KOPT-K1 (cell line): ENCODE data around the gene SMOC2.

ENCODE experiments used
- H3K27ac ChIP-seq: fragments of 200-600 bp; sonication (generic); 2 replicates; pipeline ENCODE4 v1.5.1; 2016; ENCODE audit warnings: antibody characterized with exemption, mild to moderate bottlenecking, low read depth, low read length; ENCODE audit not compliant: poor library complexity, severe bottlenecking
- H3K36me3 ChIP-seq: fragments of 200-600 bp; sonication (generic); 2 replicates; pipeline ENCODE4 v1.5.1; 2017; ENCODE audit warnings: antibody characterized with exemption, mild to moderate bottlenecking, low read length, moderate library complexity; ENCODE audit not compliant: insufficient read depth
- H3K9me3 ChIP-seq: fragments of 200-600 bp; sonication (generic); 2 replicates; pipeline ENCODE4 v1.5.1; 2017; ENCODE audit warnings: antibody characterized with exemption, low read length, mild to moderate bottlenecking; ENCODE audit not compliant: insufficient read depth, poor library complexity, severe bottlenecking

The SMOC2 gene

DNA sequence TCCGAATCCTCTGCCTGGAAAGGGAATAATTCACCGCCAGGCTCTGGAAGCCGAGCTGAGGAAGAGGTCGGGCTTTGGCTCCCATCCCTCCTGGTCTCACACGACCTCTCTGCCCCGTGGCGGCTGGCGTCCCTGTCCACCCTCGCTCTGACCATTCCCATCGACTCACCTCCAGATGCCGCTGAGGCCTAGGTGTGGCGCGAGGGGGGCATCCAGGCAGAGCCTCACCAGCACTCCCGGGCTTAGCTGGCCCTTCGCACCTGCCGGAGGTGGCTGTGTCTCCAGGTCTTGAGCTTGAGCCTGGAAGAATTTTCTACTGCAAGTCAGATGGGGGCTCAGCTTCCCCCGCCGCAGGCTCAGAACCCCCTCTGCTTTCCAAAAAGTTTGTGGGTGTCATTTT is 28.5 kb upstream of the SMOC2 start:
- Histone ChIP-seq H3K36me3 (no peaks in the 10 kb centered on the region), H3K9me3 (peaks cover 21% of the 10 kb centered on the region), H3K27ac (no peak overlapping the region)

DNA sequence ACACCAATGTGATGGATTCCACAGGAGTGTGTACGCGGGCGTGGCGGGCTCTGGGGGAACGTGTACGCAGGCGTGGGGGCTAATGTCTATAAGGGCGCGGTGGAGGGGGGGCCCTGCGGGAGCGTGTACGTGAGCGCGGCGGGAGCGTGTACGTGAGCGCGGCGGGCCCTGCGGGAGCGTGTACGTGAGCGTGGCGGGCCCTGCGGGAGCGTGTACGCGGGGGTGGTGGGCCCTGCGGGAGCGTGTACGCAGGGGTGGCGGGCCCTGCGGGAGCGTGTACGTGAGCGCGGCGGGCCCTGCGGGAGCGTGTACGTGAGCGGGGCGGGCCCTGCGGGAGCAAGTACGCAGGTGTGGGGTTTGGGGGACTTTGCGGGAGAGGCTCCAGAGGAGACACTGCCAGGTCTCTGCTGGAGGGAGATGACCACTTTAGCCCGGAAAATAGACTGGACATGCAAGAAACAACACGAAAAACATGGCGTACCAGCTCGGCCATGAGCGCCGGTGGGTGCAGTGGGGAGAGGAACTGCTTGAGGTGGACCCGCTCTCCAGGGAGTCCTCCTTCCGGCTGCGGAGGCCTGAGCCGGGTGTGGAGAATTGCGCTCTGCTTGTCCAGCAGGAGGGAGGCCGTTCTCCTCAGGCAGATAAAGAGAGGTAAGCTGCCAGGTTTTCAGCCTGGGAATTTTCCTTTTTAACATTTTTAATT is 27.8 kb upstream of the SMOC2 start:
- H3K27ac ChIP-seq, result no peak overlapping the region
- no peaks in the 10 kb centered on the region for H3K36me3 ChIP-seq
- peaks cover 21% of the 10 kb centered on the region for H3K9me3 ChIP-seq

DNA sequence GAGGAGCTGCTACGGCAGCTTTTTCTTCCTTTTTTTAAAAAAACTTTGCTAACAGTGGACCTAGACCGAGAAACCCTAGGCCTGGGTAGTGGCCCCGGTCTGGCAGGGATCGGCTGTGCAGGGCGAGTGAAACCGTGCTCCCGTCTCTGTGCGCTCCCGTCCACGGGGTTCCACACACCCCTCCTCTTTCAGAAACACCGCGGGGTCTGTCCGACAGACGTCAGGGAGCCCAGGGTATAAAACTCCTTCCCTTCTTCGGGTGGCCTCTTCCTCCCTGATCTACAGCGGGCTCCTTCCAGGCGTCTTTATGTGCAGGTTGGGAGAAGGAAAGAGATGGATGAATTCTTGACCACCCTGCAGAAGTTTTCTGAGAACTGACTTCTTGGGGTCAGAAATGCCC is 27.1 kb upstream of the SMOC2 start:
- no peaks in the 10 kb centered on the region for H3K36me3 ChIP-seq
- no peak overlapping the region for H3K27ac ChIP-seq
- H3K9me3 ChIP-seq, result peaks cover 21% of the 10 kb centered on the region

DNA sequence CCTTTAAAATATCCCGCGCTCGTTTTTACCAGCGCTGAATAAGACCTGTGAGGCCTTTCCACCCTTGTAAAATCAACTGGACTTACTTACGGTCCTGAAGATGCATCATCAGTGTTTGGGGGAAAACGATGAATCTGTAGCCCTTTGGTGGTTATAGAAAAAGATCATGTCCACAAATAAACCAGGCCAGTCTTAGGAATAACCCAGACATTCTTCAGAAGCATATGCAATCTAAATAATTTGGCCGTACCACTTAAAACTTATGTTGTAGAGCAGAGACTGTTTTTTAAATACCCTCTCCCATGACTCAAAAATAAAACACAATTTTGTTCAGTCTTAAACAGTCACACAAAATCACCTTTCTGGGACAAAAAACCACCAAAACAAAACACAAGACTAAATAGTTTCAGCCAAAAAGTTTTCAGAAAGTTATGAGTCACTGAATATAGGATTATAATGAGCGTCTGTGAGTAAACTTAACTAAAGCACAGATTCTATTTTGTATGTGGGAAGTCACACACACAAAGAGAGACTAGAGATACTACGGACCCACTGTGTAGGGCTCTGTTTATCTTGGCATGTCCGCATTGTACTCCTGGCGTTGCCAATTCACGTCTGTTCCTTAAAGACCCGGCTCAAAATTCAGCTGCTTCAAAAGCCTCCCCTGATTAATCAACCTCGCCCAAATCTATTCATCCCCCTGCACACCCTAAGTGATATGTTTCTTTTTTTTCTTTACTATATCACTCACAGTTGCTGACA is 26.5 kb upstream of the SMOC2 start:
- Histone ChIP-seq H3K36me3 (no peaks in the 10 kb centered on the region), H3K9me3 (peaks cover 21% of the 10 kb centered on the region), H3K27ac (no peak overlapping the region)

DNA sequence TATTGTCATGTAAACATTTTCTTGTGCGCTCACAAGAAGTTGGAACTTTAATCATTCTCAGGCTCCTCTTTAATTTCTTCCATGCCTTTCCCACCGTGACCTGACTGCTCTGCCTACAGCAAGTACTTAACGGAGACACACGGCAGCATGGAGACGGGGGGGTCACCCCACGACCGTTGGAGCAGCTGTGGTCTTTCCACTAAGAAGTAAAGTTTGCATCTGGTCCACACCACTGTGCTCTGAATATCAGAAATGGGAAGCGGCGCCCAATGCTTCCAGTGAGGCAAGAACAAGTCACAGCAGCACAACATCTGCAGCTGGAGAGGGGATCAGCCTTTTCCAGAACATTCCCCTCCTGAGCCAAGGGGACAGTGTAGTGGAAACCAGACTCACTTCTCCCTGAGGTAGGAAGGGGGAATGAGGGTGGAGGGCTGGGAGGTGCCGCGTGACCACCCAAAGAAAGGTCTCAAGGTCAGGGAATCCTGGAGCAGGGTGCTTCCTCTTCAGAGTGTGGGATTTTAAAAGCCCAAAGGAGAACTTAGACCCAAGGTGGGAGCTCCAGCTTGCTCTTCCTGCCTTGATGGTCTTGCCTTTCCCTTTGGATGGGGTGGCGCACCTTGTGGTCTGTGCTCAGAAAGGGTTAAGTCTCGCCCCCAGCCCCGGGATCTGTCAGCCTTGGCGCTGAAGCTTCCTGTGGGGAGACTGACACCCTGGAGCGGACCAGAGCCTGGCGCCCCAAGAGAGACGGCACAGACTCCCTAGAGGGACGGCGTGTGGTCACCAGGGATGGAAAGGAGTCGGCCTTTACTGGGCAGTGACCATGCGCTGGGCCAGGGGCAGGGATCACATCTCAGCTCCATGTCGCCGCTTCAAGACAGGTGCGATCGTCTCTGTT is 25.6 kb upstream of the SMOC2 start:
- Histone ChIP-seq H3K36me3 (no peaks in the 10 kb centered on the region), H3K9me3 (peaks cover 21% of the 10 kb centered on the region)

DNA sequence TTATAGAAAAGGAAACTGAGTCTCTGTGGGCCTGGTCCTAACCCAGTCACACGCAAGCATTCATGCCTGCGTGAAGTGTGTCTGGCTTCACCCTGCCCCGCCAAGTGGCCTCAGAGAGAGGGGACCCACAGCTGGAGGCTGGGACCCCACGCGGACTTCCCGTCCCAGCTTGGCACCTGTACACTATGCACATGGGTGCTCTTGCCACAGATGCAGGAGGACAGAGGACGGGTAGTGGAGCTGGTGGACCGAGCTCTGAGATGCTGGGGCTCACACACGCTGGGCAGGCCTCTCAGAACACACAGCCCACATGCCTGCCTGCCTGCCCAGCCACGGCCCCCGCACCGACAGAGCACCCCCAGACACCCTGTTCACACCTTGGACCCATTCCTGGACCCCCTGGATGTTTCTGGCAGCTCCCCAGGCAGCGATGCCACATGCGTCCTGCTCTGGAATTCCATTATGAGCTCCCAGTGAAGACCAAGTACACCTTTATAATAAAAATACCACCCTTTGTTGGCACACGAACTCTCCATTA is 24.9 kb upstream of the SMOC2 start:
- Histone ChIP-seq H3K9me3 (peaks cover 21% of the 10 kb centered on the region), H3K27ac (no peak overlapping the region), H3K36me3 (no peaks in the 10 kb centered on the region)

More for the DNA sequence above, 25.6 kb upstream of the SMOC2 start:
- H3K27ac ChIP-seq, result no peak overlapping the region

DNA sequence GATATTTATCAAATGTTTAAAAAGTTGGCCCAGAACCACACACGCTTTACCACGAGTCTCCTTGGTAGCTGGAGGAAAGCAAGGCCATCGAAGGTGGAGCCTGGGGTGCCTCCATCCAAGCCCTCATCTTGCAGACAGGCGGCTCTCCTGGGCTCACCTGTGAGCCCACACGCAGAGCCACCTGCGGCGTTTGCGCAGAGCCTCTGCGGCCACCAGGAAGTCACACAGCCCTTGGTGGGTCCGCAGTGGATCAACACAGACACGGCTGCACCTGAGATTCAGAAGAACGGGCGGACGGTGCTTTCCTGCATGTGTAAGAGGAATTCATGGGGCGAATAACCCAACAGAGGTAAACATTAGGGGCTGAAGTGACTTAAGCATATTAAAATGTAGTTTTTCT is 24.5 kb upstream of the SMOC2 start:
- no peaks in the 10 kb centered on the region for H3K36me3 ChIP-seq
- no peak overlapping the region for H3K27ac ChIP-seq
- H3K9me3 ChIP-seq, result peaks cover 16% of the 10 kb centered on the region

DNA sequence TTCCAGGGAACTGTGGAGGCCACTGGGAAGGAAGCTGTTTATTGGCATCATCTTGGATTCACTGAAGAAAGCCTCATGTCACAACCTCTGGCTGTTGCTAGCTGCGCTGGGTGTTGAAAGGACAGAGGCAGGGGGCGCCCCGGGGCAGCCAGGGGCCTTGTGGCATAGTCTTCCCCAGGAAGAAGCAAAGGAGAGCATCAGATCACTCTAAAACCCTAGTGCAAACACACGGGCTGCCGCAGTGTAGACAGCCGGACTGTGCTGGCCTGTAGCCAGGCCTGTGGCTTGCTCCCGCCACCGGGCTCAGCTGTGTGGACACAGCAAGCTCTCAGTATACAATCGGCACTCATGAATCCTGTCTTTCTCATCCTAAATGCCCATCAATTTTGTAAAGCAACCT is 23.8 kb upstream of the SMOC2 start:
- H3K27ac ChIP-seq, result no peak overlapping the region
- H3K9me3 ChIP-seq, result peaks cover 14% of the 10 kb centered on the region
- H3K36me3 ChIP-seq, result no peaks in the 10 kb centered on the region

DNA sequence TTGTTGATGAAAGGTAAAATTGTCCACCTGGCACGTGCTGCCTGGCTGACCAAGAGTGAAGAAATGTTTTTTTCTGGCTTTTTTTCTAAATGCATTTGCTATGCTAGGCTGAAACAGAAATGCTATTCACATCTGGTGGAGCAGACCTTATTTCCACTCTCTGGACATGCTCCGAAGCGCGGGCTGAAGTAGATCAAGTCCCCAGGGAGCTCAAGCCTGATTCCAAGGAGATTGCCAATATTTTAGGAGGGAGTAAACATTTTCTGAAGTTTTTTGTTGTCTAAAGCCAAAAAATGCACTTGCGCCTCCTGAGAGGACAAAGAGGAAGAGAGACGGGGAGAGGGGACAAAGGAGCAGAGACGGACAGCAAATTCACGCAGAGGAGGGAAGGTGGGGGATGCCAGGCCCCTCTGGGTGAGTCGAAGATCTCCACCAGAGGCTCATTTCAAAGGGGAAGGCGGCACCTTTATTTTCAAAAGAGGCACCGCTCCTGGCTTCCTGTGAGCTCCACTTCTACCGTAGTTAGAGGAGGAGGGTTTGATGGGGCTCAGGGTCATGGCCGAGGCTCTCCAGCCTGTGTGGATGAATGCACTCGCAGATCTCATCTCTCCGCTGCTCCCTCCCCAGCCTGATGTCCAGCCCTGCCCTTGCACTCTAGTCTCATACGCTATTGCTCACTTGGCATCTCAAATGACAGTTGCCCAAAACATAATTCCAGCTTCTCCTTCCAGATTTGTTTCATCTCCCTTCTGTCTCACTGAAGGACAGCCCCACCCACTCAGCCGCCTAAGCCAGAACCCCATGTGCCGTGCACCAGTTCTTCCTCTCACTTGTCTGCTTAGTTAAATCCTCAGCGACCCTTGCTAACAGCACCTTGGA is 23.1 kb upstream of the SMOC2 start:
- Histone ChIP-seq H3K9me3 (peaks cover 10% of the 10 kb centered on the region), H3K27ac (no peak overlapping the region), H3K36me3 (no peaks in the 10 kb centered on the region)

DNA sequence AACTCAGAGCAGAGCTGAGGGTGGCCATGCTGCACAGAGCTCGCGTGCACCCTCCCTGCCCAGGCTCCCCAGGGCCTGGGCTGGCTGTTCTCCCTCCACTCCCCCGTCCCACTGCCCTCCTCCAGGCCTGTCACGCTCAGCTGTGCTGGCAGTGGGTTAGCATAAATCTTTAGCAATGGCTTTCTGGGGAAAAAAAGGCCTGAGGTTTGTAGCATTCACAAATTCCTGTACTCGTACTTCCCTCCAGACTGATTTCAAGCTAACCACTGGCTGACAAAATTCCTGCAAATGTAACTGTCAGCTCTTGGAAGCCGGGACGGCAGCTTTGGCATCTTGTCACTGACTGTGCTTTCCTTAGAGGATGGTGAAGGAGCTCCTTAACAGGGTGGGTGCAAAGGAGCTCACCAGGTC is 22.3 kb upstream of the SMOC2 start:
- H3K9me3 ChIP-seq, result peaks cover 10% of the 10 kb centered on the region
- H3K36me3 ChIP-seq, result no peaks in the 10 kb centered on the region
- H3K27ac ChIP-seq, result no peak overlapping the region

DNA sequence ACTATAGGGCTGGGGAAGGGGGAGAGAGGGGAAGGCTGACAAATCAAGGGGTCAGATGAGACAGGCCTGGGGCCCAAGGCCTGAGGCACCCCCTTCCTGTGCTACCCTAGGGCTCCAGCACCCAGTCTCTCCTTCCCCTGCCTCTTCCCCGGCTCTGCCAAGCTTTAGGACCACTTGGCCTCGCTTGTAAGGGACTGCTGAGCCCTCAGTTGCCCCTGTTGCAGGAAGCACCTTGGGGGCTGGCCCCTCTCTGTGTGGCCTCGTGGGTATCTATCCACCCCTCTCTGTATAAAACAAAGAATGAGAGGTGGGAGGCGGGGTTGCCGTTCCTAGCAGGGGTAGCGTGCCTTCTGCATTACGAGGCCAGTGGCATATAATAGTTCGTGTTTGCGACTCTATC is 21.4 kb upstream of the SMOC2 start:
- Histone ChIP-seq H3K9me3 (peaks cover 10% of the 10 kb centered on the region), H3K27ac (no peak overlapping the region), H3K36me3 (no peaks in the 10 kb centered on the region)

DNA sequence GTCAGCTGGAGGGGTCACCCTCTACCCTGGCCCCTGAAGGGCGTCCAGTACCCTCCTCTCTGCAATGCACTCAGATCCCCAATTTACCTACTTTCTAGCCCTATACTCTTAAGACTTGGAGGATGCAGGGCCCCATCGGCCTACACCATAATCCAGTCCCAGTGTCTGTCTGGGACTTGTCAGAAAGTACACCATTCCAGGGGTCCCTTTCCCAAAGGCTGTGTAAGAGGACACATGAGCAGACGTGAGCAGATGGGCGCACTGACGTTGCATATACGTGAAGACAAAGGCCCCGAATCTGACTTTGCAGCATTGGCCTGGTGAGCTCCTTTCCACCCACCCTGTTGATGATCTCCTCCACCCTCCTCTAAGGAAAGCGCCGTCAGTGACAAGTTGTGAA is 20.9 kb upstream of the SMOC2 start:
- peaks cover 10% of the 10 kb centered on the region for H3K9me3 ChIP-seq
- no peaks in the 10 kb centered on the region for H3K36me3 ChIP-seq
- no peak overlapping the region for H3K27ac ChIP-seq

DNA sequence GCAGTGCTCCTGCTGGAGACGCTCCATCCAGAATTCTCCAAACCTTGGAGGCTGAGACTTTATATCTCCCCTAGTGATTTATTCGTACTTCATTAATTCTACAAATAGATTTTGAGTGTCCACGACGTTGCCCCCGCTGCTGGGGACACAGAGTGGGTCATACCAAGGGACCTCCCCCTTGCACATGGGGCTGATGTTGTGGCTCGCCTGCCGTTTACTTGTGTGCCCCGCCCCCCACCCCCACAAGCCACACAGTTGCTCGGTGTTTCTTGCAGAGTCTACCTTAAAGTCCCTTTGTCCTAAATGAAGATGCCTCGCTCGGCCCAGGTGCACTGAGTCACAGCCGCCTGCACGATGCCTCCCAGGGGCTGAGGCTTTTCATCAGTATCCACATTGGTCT is 20.3 kb upstream of the SMOC2 start:
- Histone ChIP-seq H3K36me3 (no peaks in the 10 kb centered on the region), H3K9me3 (peaks cover 6% of the 10 kb centered on the region), H3K27ac (no peak overlapping the region)

DNA sequence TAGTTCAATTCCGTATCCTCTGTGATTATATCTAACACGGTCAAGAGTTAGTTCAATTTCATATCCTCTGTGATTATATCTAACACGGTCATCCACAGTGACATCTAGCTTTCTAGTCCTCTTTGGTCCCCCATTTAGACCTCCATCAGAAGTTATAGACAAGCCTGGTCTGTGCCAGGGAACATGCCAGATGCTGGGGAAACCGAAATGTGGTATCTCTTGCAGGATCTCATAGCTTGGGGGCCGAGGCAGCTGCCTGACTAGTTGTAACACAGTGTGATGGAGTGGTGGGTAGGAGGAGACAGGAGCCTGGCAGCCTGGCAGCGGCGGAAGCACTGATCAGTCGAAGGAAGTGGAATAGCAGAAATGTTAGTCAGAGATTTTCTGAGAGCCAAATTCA is 13.8 kb upstream of the SMOC2 start:
- Histone ChIP-seq H3K9me3 (no peaks in the 10 kb centered on the region), H3K27ac (no peak overlapping the region), H3K36me3 (no peaks in the 10 kb centered on the region)
